ENCODE measurements around the gene RCC2.
"Not testable (repeated sequence)": the region's sequence is repeated elsewhere in the genome, so short reads cannot be mapped to it uniquely, and the experiment has no call there.

RCC2 gene

DNA sequence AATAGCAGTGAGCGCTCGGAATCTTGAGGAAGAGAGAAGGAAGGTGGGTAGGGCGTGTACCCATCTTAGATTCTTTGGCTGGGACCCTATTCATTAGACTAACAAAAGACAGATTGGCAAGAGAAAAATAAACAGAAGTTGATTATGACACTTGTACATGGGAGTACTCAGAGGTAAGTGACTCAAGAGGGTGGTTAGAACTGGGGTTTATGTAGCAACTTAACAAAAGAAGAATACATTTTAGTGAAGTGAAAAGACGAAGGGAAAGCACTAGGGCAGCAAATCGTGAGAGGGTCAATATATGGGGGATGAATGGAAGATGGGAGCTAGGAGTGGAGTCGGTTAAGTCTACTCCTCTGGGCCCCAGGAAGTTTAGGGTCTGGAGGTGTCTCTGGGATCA, 25.8 kb upstream of the RCC2 start:
- Histone ChIP-seq H3K27me3 (replicated peaks in 2 of 5; ENCODE audit: control insufficient read depth in 4 of 5, insufficient read depth in 5 of 5, low read length in 4 of 5) (peaks cover 0 to 2% (median 0%) of the 10 kb centered on the region in 5 experiments), H3K36me3 (ENCODE audit: control insufficient read depth in 4 of 4, insufficient read depth in 4 of 4, low read length in 3 of 4) (no peaks in the 10 kb centered on the region), H3K27ac (ENCODE audit: insufficient read depth in 1 of 2, low read depth in 1 of 2, low read length in 2 of 2, poor library complexity in 1 of 2, severe bottlenecking in 2 of 2) (no peak overlapping the region), H3K4me3 (ENCODE audit: control insufficient read depth in 1 of 7, extremely low read depth in 1 of 7, insufficient read depth in 4 of 7, low read depth in 2 of 7, low read length in 6 of 7) (no peak overlapping the region), H3K9me3 (ENCODE audit: control extremely low read depth in 1 of 5, control insufficient read depth in 4 of 5, insufficient read depth in 2 of 5, low read depth in 1 of 5, low read length in 4 of 5) (no peaks in the 10 kb centered on the region), H3K4me1 (ENCODE audit: control extremely low read depth in 1 of 4, control insufficient read depth in 4 of 4, insufficient read depth in 4 of 4, low read length in 3 of 4) (no peaks in the 10 kb centered on the region)
- peak in 1 of 3 donors; percentile 13 for DNase-seq
- CTCF ChIA-PET, result interaction anchor here (1.1 kb wide), 1 partner anchor 16 kb away, joined by 3 read pairs; no protein-coding TSS in a partner anchor
- 85% methylated on average over 4 of the region's 6 CpGs for WGBS (ENCODE audit: insufficient coverage)
- POLR2A ChIA-PET, result no interaction called here

DNA sequence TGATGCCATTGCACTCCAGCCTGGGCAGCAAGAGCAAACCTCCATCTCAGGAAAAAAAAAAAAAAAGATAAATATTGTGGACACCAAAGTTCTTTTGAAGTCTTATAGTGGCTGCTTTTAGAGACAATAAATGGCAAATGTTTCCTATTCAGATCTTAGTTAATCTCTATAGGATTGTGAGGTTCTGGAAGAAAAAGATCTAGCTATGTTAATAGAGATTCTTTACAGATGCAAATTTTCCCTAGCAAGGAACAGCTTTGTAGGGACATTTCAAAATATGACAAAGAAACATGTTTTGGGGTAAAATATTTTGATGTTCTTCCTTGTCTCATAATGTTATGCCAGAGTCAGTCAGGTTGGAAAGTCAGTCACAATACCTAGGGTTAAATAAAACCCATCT, 24.5 kb upstream of the RCC2 start:
- POLR2A ChIA-PET, result no interaction called here
- Histone ChIP-seq H3K27ac (ENCODE audit: insufficient read depth in 1 of 2, low read depth in 1 of 2, low read length in 2 of 2, poor library complexity in 1 of 2, severe bottlenecking in 2 of 2) (no peak overlapping the region), H3K27me3 (replicated peaks in 2 of 5; ENCODE audit: control insufficient read depth in 4 of 5, insufficient read depth in 5 of 5, low read length in 4 of 5) (peaks cover 0 to 2% (median 0%) of the 10 kb centered on the region in 5 experiments), H3K9me3 (ENCODE audit: control extremely low read depth in 1 of 5, control insufficient read depth in 4 of 5, insufficient read depth in 2 of 5, low read depth in 1 of 5, low read length in 4 of 5) (no peaks in the 10 kb centered on the region), H3K36me3 (ENCODE audit: control insufficient read depth in 4 of 4, insufficient read depth in 4 of 4, low read length in 3 of 4) (no peaks in the 10 kb centered on the region), H3K4me1 (ENCODE audit: control extremely low read depth in 1 of 4, control insufficient read depth in 4 of 4, insufficient read depth in 4 of 4, low read length in 3 of 4) (no peaks in the 10 kb centered on the region), H3K4me3 (ENCODE audit: control insufficient read depth in 1 of 7, extremely low read depth in 1 of 7, insufficient read depth in 4 of 7, low read depth in 2 of 7, low read length in 6 of 7) (no peak overlapping the region)
- no peak for DNase-seq
- CTCF ChIA-PET, result no interaction called here

DNA sequence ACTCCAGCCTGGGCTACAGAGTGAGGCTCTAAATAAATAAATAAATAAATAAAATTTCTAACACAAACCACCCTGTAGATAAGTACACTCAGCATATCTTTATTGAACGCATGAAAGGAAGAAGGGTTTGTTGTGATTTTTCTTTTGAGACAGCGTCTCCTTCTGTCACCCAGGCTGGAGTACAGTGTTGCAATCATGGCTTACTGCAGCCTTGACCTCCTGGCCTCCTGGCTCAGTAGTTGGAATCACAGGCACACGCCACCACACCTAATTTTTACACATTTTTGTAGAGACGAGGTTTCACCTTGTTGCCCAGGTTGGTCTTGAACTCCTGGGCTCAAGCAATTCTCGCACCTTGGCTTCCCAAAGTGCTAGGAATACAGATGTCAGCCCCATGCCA, 23.2 kb upstream of the RCC2 start:
- DNase-seq, result no peak
- no peaks in the 10 kb centered on the region for H3K36me3 ChIP-seq (ENCODE audit: control insufficient read depth in 4 of 4, insufficient read depth in 4 of 4, low read length in 3 of 4)
- no peak overlapping the region for H3K27ac ChIP-seq (ENCODE audit: insufficient read depth in 1 of 2, low read depth in 1 of 2, low read length in 2 of 2, poor library complexity in 1 of 2, severe bottlenecking in 2 of 2)
- H3K27me3 ChIP-seq (replicated peaks in 2 of 5; ENCODE audit: control insufficient read depth in 4 of 5, insufficient read depth in 5 of 5, low read length in 4 of 5), result peaks cover 0 to 2% (median 0%) of the 10 kb centered on the region in 5 experiments
- ChIA-PET POLR2A (no interaction called here), CTCF (no interaction called here)
- H3K4me1 ChIP-seq (ENCODE audit: control extremely low read depth in 1 of 4, control insufficient read depth in 4 of 4, insufficient read depth in 4 of 4, low read length in 3 of 4), result no peaks in the 10 kb centered on the region
- WGBS (ENCODE audit: insufficient coverage), result 76% methylated on average over 5 of the region's 5 CpGs
- no peak overlapping the region for H3K4me3 ChIP-seq (ENCODE audit: control insufficient read depth in 1 of 7, extremely low read depth in 1 of 7, insufficient read depth in 4 of 7, low read depth in 2 of 7, low read length in 6 of 7)
- no peaks in the 10 kb centered on the region for H3K9me3 ChIP-seq (ENCODE audit: control extremely low read depth in 1 of 5, control insufficient read depth in 4 of 5, insufficient read depth in 2 of 5, low read depth in 1 of 5, low read length in 4 of 5)

DNA sequence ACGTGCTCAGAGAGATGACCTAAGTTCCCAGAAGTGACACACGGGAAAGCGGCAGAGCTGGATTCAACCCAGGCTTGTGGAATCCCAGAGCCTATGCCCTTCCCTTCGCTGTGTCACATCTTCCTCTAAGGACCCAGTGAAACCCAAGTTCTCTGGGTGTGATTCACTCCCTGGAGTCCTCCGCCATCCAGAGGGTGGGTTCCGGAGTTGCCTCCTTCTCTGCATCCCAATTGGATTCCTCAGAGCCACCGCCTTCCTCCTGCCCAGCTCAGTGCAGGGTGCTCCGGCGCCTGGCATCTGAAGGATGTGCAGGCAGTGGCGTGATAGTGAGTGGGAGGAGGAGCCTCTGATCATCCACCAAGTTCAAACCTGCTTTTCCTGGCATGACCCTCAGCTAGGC, 20.7 kb upstream of the RCC2 start:
- no peaks in the 10 kb centered on the region for H3K4me1 ChIP-seq (ENCODE audit: control extremely low read depth in 1 of 4, control insufficient read depth in 4 of 4, insufficient read depth in 4 of 4, low read length in 3 of 4)
- no peak overlapping the region for H3K4me3 ChIP-seq (ENCODE audit: control insufficient read depth in 1 of 7, extremely low read depth in 1 of 7, insufficient read depth in 4 of 7, low read depth in 2 of 7, low read length in 6 of 7)
- no peak overlapping the region for H3K27ac ChIP-seq (ENCODE audit: insufficient read depth in 1 of 2, low read depth in 1 of 2, low read length in 2 of 2, poor library complexity in 1 of 2, severe bottlenecking in 2 of 2)
- DNase-seq, result no peak
- ChIA-PET POLR2A (no interaction called here), CTCF (no interaction called here)
- peaks cover 0 to 2% (median 0%) of the 10 kb centered on the region in 5 experiments for H3K27me3 ChIP-seq (replicated peaks in 2 of 5; ENCODE audit: control insufficient read depth in 4 of 5, insufficient read depth in 5 of 5, low read length in 4 of 5)
- H3K9me3 ChIP-seq (ENCODE audit: control extremely low read depth in 1 of 5, control insufficient read depth in 4 of 5, insufficient read depth in 2 of 5, low read depth in 1 of 5, low read length in 4 of 5), result no peaks in the 10 kb centered on the region
- no peaks in the 10 kb centered on the region for H3K36me3 ChIP-seq (ENCODE audit: control insufficient read depth in 4 of 4, insufficient read depth in 4 of 4, low read length in 3 of 4)
- 93% methylated on average over 6 of the region's 10 CpGs for WGBS (ENCODE audit: insufficient coverage)

DNA sequence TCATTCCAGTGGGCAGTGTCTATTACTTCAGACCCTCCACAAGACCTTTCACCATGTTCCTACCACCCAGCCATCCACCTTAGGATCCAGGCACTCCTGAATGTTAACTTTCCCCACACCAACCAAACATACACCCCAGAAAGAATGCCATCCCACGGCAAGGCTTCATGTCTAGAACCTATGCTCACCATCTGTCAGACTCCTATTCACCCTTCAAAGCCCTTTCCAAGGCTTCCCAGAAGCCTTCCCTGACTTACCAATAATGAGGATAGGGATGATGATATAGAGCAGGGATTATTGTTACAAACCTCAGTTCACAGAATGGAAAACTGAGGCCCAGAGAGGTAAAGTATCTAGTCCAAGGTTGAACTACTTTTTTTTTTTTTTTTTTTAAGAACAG, 19.3 kb upstream of the RCC2 start:
- no CpG with 5 or more reads among the region's 1 CpG for WGBS (ENCODE audit: insufficient coverage)

DNA sequence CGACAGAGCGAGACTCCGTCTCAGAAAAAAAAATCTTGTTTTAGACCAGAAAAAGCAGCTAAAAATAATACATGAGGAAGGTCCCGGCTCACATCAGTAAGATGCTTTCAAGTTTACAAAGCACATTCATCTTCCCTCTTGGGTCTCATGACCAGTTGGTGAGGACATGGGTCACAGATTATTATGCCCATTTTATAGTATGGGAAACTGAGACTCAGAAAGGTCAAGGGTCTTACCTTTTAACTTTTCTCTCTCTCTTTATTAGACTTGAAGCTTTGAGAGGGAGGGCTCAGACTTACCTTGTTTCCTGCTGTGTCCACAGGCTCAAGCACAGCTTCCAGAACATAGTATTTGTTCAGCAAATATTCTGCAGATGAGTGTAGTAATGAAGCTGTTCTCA, 13.2 kb upstream of the RCC2 start:
- H3K27ac ChIP-seq (ENCODE audit: insufficient read depth in 1 of 2, low read depth in 1 of 2, low read length in 2 of 2, poor library complexity in 1 of 2, severe bottlenecking in 2 of 2), result no peak overlapping the region
- CTCF ChIA-PET, result interaction anchor here (1.0 to 1.6 kb wide), 2 partner anchors 27 to 155 kb away, joined by 3 to 4 read pairs; no protein-coding TSS in a partner anchor
- H3K27me3 ChIP-seq (replicated peaks in 2 of 5; ENCODE audit: control insufficient read depth in 4 of 5, insufficient read depth in 5 of 5, low read length in 4 of 5), result no peaks in the 10 kb centered on the region
- H3K4me3 ChIP-seq (ENCODE audit: control insufficient read depth in 1 of 7, extremely low read depth in 1 of 7, insufficient read depth in 4 of 7, low read depth in 2 of 7, low read length in 6 of 7), result no peak overlapping the region
- H3K36me3 ChIP-seq (ENCODE audit: control insufficient read depth in 4 of 4, insufficient read depth in 4 of 4, low read length in 3 of 4), result no peaks in the 10 kb centered on the region
- 97% methylated on average over 3 of the region's 4 CpGs for WGBS (ENCODE audit: insufficient coverage)
- no peaks in the 10 kb centered on the region for H3K9me3 ChIP-seq (ENCODE audit: control extremely low read depth in 1 of 5, control insufficient read depth in 4 of 5, insufficient read depth in 2 of 5, low read depth in 1 of 5, low read length in 4 of 5)
- POLR2A ChIA-PET, result interaction anchor here (0.6 kb wide), 1 partner anchor 40 kb away, joined by 5 read pairs; no protein-coding TSS in a partner anchor
- H3K4me1 ChIP-seq (ENCODE audit: control extremely low read depth in 1 of 4, control insufficient read depth in 4 of 4, insufficient read depth in 4 of 4, low read length in 3 of 4), result no peaks in the 10 kb centered on the region
- DNase-seq, result no peak

More for the DNA sequence above, 19.3 kb upstream of the RCC2 start:
- Histone ChIP-seq H3K9me3 (ENCODE audit: control extremely low read depth in 1 of 5, control insufficient read depth in 4 of 5, insufficient read depth in 2 of 5, low read depth in 1 of 5, low read length in 4 of 5) (no peaks in the 10 kb centered on the region), H3K4me3 (ENCODE audit: control insufficient read depth in 1 of 7, extremely low read depth in 1 of 7, insufficient read depth in 4 of 7, low read depth in 2 of 7, low read length in 6 of 7) (no peak overlapping the region), H3K27me3 (replicated peaks in 2 of 5; ENCODE audit: control insufficient read depth in 4 of 5, insufficient read depth in 5 of 5, low read length in 4 of 5) (peaks cover 0 to 2% (median 0%) of the 10 kb centered on the region in 5 experiments), H3K36me3 (ENCODE audit: control insufficient read depth in 4 of 4, insufficient read depth in 4 of 4, low read length in 3 of 4) (no peaks in the 10 kb centered on the region), H3K4me1 (ENCODE audit: control extremely low read depth in 1 of 4, control insufficient read depth in 4 of 4, insufficient read depth in 4 of 4, low read length in 3 of 4) (no peaks in the 10 kb centered on the region), H3K27ac (ENCODE audit: insufficient read depth in 1 of 2, low read depth in 1 of 2, low read length in 2 of 2, poor library complexity in 1 of 2, severe bottlenecking in 2 of 2) (no peak overlapping the region)
- CTCF ChIA-PET, result no interaction called here
- POLR2A ChIA-PET, result no interaction called here
- DNase-seq, result no peak

DNA sequence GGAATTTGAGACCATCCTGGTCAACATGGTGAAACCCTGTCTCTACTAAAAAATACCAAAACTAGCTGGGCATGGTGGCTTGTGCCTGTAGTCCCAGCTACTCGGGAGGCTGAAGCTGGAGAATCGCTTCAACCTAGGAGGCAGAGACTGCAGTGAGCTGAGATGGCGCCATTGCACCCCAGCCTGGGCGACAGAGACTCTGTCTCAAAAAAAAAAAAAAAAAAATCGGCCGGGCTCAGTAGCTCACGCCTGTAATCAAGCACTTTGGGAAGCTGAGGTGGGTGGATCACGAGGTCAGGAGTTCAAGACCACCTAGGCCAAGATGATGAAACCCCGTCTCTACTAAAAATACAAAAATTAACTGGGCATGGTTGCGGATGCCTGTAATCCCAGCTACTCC, 12.7 kb upstream of the RCC2 start:
- H3K4me1 ChIP-seq (ENCODE audit: control extremely low read depth in 1 of 4, control insufficient read depth in 4 of 4, insufficient read depth in 4 of 4, low read length in 3 of 4); H3K27ac ChIP-seq (ENCODE audit: insufficient read depth in 1 of 2, low read depth in 1 of 2, low read length in 2 of 2, poor library complexity in 1 of 2, severe bottlenecking in 2 of 2); H3K9me3 ChIP-seq (ENCODE audit: control extremely low read depth in 1 of 5, control insufficient read depth in 4 of 5, insufficient read depth in 2 of 5, low read depth in 1 of 5, low read length in 4 of 5); H3K4me3 ChIP-seq (ENCODE audit: control insufficient read depth in 1 of 7, extremely low read depth in 1 of 7, insufficient read depth in 4 of 7, low read depth in 2 of 7, low read length in 6 of 7); DNase-seq; POLR2A ChIA-PET; H3K27me3 ChIP-seq (replicated peaks in 2 of 5; ENCODE audit: control insufficient read depth in 4 of 5, insufficient read depth in 5 of 5, low read length in 4 of 5); H3K36me3 ChIP-seq (ENCODE audit: control insufficient read depth in 4 of 4, insufficient read depth in 4 of 4, low read length in 3 of 4): not testable (repeated sequence)
- CTCF ChIA-PET, result interaction anchor here (1.0 to 1.6 kb wide), 3 partner anchors 10 to 155 kb away, joined by 3 to 4 read pairs (median 4); no protein-coding TSS in a partner anchor
- WGBS (ENCODE audit: insufficient coverage), result 90% methylated on average over 7 of the region's 10 CpGs

Data from common myeloid progenitor, CD34-positive (primary cell).